Mesenchymal stem cell (in vitro differentiated cells and primary cell): ENCODE results near the gene ZNF362.

Experiments
- DNase-seq: peaks from one replicate; pipeline ENCODE4 v3.0.0-alpha.2; 2013
- H2AFZ ChIP-seq: one replicate; pipeline ENCODE4 v1.6.1; 2013; ENCODE audit warnings: low read depth, mild to moderate bottlenecking, control low read depth, inconsistent platforms, low read length, moderate library complexity
- H2AK5ac ChIP-seq: 2 replicates; pipeline ENCODE4 v1.6.1; 2013; ENCODE audit warnings: low read length, moderate library complexity, mild to moderate bottlenecking, inconsistent platforms; ENCODE audit not compliant: severe bottlenecking
- H2BK120ac ChIP-seq: one replicate; pipeline ENCODE4 v1.6.1; 2013; ENCODE audit warnings: low read depth, mild to moderate bottlenecking, inconsistent platforms, low read length, moderate library complexity
- H2BK12ac ChIP-seq, 2 experiments: one replicate each; pipeline ENCODE4 v1.6.1; 2013; ENCODE audit warnings: inconsistent platforms in 2 of 2, low read length in 2 of 2, mild to moderate bottlenecking in 2 of 2, moderate library complexity in 2 of 2, control low read depth in 1 of 2
- H2BK15ac ChIP-seq: one replicate; pipeline ENCODE4 v1.6.1; 2013; ENCODE audit warnings: mild to moderate bottlenecking, low read depth, inconsistent platforms; ENCODE audit not compliant: poor library complexity, severe bottlenecking
- H2BK5ac ChIP-seq: 2 replicates; pipeline ENCODE4 v1.6.1; 2013; ENCODE audit warnings: low read depth, mild to moderate bottlenecking, low read length, control low read depth, inconsistent platforms; ENCODE audit not compliant: poor library complexity, severe bottlenecking
- H3K14ac ChIP-seq, 2 experiments: one replicate each; pipeline ENCODE4 v1.6.1; 2013; ENCODE audit warnings: inconsistent platforms in 2 of 2, low read length in 2 of 2, control low read depth in 1 of 2, mild to moderate bottlenecking in 1 of 2, moderate library complexity in 1 of 2
- H3K18ac ChIP-seq, 2 experiments: one replicate each; pipeline ENCODE4 v1.6.1; 2013; ENCODE audit warnings: inconsistent platforms in 2 of 2, low read length in 2 of 2, control low read depth in 1 of 2, low read depth in 1 of 2, mild to moderate bottlenecking in 1 of 2
- H3K23ac ChIP-seq, 2 experiments: one replicate each; pipeline ENCODE4 v1.6.1; 2013; ENCODE audit warnings: inconsistent platforms in 2 of 2, low read length in 2 of 2, mild to moderate bottlenecking in 2 of 2, moderate library complexity in 2 of 2, control low read depth in 1 of 2
- H3K27ac ChIP-seq: 2 replicates; pipeline ENCODE4 v1.5.1; 2013; ENCODE audit warnings: mild to moderate bottlenecking, moderate library complexity, low read length, control low read depth, inconsistent platforms; ENCODE audit not compliant: poor library complexity, severe bottlenecking
- H3K27me3 ChIP-seq, 2 experiments: 2 replicates each; pipeline versions ENCODE4 v1.6.1 to v1.7.0; 2013; ENCODE audit warnings: low read length in 2 of 2, mild to moderate bottlenecking in 2 of 2, moderate library complexity in 2 of 2, control low read depth in 1 of 2, inconsistent platforms in 1 of 2; ENCODE audit not compliant: control insufficient read depth in 1 of 2, insufficient read depth in 1 of 2
- H3K36me3 ChIP-seq, 2 experiments: 2 replicates each; pipeline versions ENCODE4 v1.6.1 to v1.7.0; 2013; ENCODE audit warnings: low read length in 2 of 2, control low read depth in 1 of 2, inconsistent platforms in 1 of 2, low read depth in 1 of 2, mild to moderate bottlenecking in 1 of 2; ENCODE audit not compliant: insufficient read depth in 2 of 2, control insufficient read depth in 1 of 2
- H3K4ac ChIP-seq, 2 experiments: one replicate each; pipeline ENCODE4 v1.6.1; 2013; ENCODE audit warnings: inconsistent platforms in 2 of 2, low read length in 2 of 2, mild to moderate bottlenecking in 2 of 2, moderate library complexity in 2 of 2, control low read depth in 1 of 2, low read depth in 1 of 2
- H3K4me1 ChIP-seq: 2 replicates; pipeline ENCODE4 v1.6.1; 2013; ENCODE audit warnings: low read depth, low read length, control low read depth; ENCODE audit not compliant: control insufficient read depth, insufficient read depth
- H3K4me2 ChIP-seq: 2 replicates; pipeline ENCODE4 v1.6.1; 2013; ENCODE audit warnings: low read length, mild to moderate bottlenecking, inconsistent platforms; ENCODE audit not compliant: poor library complexity, severe bottlenecking
- H3K4me3 ChIP-seq, 2 experiments: 2 replicates each; pipeline versions ENCODE4 v1.5.1 to v1.7.0; 2013; ENCODE audit warnings: low read length in 2 of 2, mild to moderate bottlenecking in 2 of 2, control low read depth in 1 of 2, low read depth in 1 of 2; ENCODE audit not compliant: insufficient read depth in 1 of 2
- H3K79me1 ChIP-seq: replicated peaks from 2 replicates; pipeline ENCODE4 v1.6.1; 2013; ENCODE audit warnings: mild to moderate bottlenecking, control low read depth, low read length, inconsistent platforms; ENCODE audit not compliant: poor library complexity, severe bottlenecking
- H3K9ac ChIP-seq: 2 replicates; pipeline ENCODE4 v1.7.0; 2013; ENCODE audit warnings: mild to moderate bottlenecking, low read length, moderate library complexity
- H3K9me3 ChIP-seq: 2 replicates; pipeline ENCODE4 v1.7.0; 2013; ENCODE audit warnings: mild to moderate bottlenecking, low read length; ENCODE audit not compliant: control insufficient read depth
- H4K8ac ChIP-seq: one replicate; pipeline ENCODE4 v1.6.1; 2013; ENCODE audit warnings: inconsistent platforms, mild to moderate bottlenecking, low read length, moderate library complexity
- H4K91ac ChIP-seq: one replicate; pipeline ENCODE4 v1.6.1; 2013; ENCODE audit warnings: mild to moderate bottlenecking, low read length, inconsistent platforms
- WGBS: methylation state at CpG from one replicate; pipeline ENCODE4 v1.1.7; 2013; ENCODE audit warnings: mixed read lengths; 5-methylcytosine and 5-hydroxymethylcytosine counted together

ZNF362 gene

GRCh38 chr1:33257207-33257771 is 997 bp downstream of the ZNF362 start:
- Histone ChIP-seq H3K4ac (peak overlapping the region; percentile 64 to 95), H4K8ac (peak overlapping the region; percentile 97), H2BK15ac (peak overlapping the region; percentile 58), H3K9ac (peak overlapping the region; percentile 97), H2BK5ac (peak overlapping the region; percentile 86), H2BK120ac (peak overlapping the region; percentile 36), H3K9me3 (no peaks in the 10 kb centered on the region), H3K27ac (peak overlapping the region; percentile 95), H3K36me3 (peaks cover 0 to 7% of the 10 kb centered on the region in 2 experiments), H3K14ac (peak overlapping the region in 1 of 2 experiments; percentile 91), H3K4me3 (peak overlapping the region; percentile 68 to 91), H2BK12ac (peak overlapping the region; percentile 86 to 93), H2AFZ (no peak overlapping the region), H3K23ac (peak overlapping the region in 1 of 2 experiments; percentile 92), H3K27me3 (no peaks in the 10 kb centered on the region), H3K18ac (peak overlapping the region; percentile 84 to 96), H2AK5ac (peak overlapping the region; percentile 98), H3K79me1 (peaks cover 7% of the 10 kb centered on the region), H4K91ac (peak overlapping the region; percentile 96), H3K4me1 (peaks cover 30% of the 10 kb centered on the region), H3K4me2 (peak overlapping the region; percentile 93)
- no peak for DNase-seq
- whole genome bisulfite sequencing, result 6% methylated on average over 11 of the region's 18 CpGs

GRCh38 chr1:33257772-33258712 is 1.8 kb downstream of the ZNF362 start:
- Histone ChIP-seq H3K9ac (peak overlapping the region; percentile 97), H3K27me3 (no peaks in the 10 kb centered on the region), H2BK12ac (peak overlapping the region; percentile 86 to 93), H3K4me1 (peaks cover 30% of the 10 kb centered on the region), H3K9me3 (no peaks in the 10 kb centered on the region), H3K27ac (peak overlapping the region; percentile 95), H2BK120ac (peak overlapping the region; percentile 80), H3K4me3 (peak overlapping the region; percentile 68 to 91), H3K23ac (peak overlapping the region in 1 of 2 experiments; percentile 92), H2BK15ac (peak overlapping the region; percentile 36), H4K91ac (peak overlapping the region; percentile 96), H3K18ac (peak overlapping the region; percentile 84 to 96), H3K36me3 (peaks cover 5 to 12% of the 10 kb centered on the region in 2 experiments), H2AK5ac (peak overlapping the region; percentile 98), H3K4ac (peak overlapping the region; percentile 64 to 95), H2BK5ac (peak overlapping the region; percentile 48), H4K8ac (peak overlapping the region; percentile 97), H3K4me2 (peak overlapping the region; percentile 93), H2AFZ (no peak overlapping the region), H3K14ac (peak overlapping the region in 1 of 2 experiments; percentile 91), H3K79me1 (peaks cover 12% of the 10 kb centered on the region)
- DNase-seq, result no peak
- WGBS, result 74% methylated on average over 17 of the region's 19 CpGs

- H2BK12ac ChIP-seq, result no peak overlapping the region
- H3K9ac ChIP-seq, result peak overlapping the region; percentile 97
- no peak overlapping the region for H4K91ac ChIP-seq
- H2BK15ac ChIP-seq, result no peak overlapping the region
- no peak overlapping the region for H3K27ac ChIP-seq
- H3K9me3 ChIP-seq, result no peaks in the 10 kb centered on the region
- H3K14ac ChIP-seq, result no peak overlapping the region
- H3K36me3 ChIP-seq, result peaks cover 6 to 13% of the 10 kb centered on the region in 2 experiments
- H3K18ac ChIP-seq, result no peak overlapping the region
- H3K23ac ChIP-seq, result no peak overlapping the region
- H3K4me3 ChIP-seq, result peak overlapping the region in 1 of 2 experiments; percentile 91
- no peak overlapping the region for H2AK5ac ChIP-seq
- H3K79me1 ChIP-seq, result peaks cover 15% of the 10 kb centered on the region
- H2BK5ac ChIP-seq, result no peak overlapping the region
- H4K8ac ChIP-seq, result peak overlapping the region; percentile 3
- H2AFZ ChIP-seq, result no peak overlapping the region
- peaks cover 32% of the 10 kb centered on the region for H3K4me1 ChIP-seq
- no peak overlapping the region for H2BK120ac ChIP-seq
- no peak overlapping the region for H3K4ac ChIP-seq
- H3K27me3 ChIP-seq, result no peaks in the 10 kb centered on the region
- H3K4me2 ChIP-seq, result no peak overlapping the region
- DNase-seq, result no peak
- 96% methylated on average over 2 of the region's 2 CpGs for WGBS
Observed at GRCh38 chr1:33258788-33259274, 2.5 kb downstream of the ZNF362 start.

GRCh38 chr1:33259879-33260278 is 3.6 kb downstream of the ZNF362 start:
- H2AK5ac ChIP-seq, result no peak overlapping the region
- no peak overlapping the region for H3K18ac ChIP-seq
- no peak overlapping the region for H2BK5ac ChIP-seq
- H2BK15ac ChIP-seq, result no peak overlapping the region
- no peak overlapping the region for H3K4ac ChIP-seq
- peaks cover 6 to 13% of the 10 kb centered on the region in 2 experiments for H3K36me3 ChIP-seq
- 96% methylated on average over 3 of the region's 3 CpGs for WGBS
- H4K8ac ChIP-seq, result no peak overlapping the region
- peaks cover 17% of the 10 kb centered on the region for H3K79me1 ChIP-seq
- H2AFZ ChIP-seq, result no peak overlapping the region
- H3K27ac ChIP-seq, result no peak overlapping the region
- H3K9ac ChIP-seq, result no peak overlapping the region
- no peak overlapping the region for H4K91ac ChIP-seq
- H2BK120ac ChIP-seq, result no peak overlapping the region
- H3K4me3 ChIP-seq, result no peak overlapping the region
- H3K14ac ChIP-seq, result no peak overlapping the region
- H2BK12ac ChIP-seq, result no peak overlapping the region
- H3K27me3 ChIP-seq, result no peaks in the 10 kb centered on the region
- H3K4me2 ChIP-seq, result no peak overlapping the region
- DNase-seq, result no peak
- H3K9me3 ChIP-seq, result no peaks in the 10 kb centered on the region
- peaks cover 34% of the 10 kb centered on the region for H3K4me1 ChIP-seq
- H3K23ac ChIP-seq, result peak overlapping the region in 1 of 2 experiments; percentile 37
